ENCODE data around the gene TM9SF1. TPM values are rescaled to one million over a fixed set of nuclear protein-coding genes. Genes with fewer than 3 reads are reported as not detected.
A peak's percentile ranks its signal among the peaks of the same experiment; 100 is the strongest.

Gene TM9SF1
- total and polyA plus RNA-seq, 9 of the 15 experiments (the other 6 are each of a cell fraction or from before 2014, with no cell fraction given) = 5.3 to 20.3 (median 11.8) TPM

DNA sequence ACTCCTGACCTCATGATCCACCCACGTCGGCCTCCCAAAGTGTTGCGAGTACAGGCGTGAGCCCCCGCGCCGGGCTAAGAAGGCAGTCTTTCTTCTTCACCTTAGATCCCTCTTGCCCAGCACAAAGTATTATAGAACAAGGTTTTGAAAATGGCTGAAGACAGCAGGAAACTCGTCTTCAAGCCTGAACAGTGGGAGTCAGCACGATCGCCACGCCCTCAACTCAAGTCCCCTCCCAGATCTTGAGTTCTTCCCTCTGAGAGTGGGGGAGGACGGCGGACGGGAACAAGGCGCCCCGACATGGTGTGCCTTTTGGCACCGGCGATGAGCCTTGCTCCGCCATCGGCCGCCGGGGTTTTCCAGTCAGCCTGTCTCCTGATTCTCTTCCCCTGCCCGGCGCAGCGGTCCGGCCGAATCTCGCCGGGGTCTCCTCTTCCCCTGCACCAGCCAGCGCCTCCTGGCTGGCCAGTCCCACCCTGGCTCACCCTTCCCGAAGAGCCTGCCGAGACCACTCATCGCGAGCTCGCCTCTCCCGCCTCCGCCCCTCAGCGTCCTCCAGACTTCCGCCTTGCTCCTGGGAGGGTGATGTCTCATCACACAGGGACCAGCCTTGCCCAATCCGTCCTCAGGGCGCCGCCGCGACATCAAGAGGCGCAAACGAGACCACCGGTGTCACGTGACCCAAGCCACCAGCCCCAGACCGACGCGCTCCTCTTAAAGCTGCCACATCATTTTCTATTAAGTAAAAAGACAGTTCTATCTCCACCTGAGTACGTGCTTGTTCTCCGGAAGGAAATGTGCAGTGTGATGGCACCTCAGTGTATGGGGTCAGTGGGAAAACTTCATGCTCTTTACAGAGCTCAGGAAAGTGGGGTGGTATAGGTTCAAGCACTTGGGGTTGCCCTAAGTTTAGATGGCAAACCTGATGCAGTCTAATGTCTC lies 18.0 kb upstream of the TM9SF1 start, which contains the start of gene CHMP4A (continued):
- TF ChIP-seq, protein P1, sequence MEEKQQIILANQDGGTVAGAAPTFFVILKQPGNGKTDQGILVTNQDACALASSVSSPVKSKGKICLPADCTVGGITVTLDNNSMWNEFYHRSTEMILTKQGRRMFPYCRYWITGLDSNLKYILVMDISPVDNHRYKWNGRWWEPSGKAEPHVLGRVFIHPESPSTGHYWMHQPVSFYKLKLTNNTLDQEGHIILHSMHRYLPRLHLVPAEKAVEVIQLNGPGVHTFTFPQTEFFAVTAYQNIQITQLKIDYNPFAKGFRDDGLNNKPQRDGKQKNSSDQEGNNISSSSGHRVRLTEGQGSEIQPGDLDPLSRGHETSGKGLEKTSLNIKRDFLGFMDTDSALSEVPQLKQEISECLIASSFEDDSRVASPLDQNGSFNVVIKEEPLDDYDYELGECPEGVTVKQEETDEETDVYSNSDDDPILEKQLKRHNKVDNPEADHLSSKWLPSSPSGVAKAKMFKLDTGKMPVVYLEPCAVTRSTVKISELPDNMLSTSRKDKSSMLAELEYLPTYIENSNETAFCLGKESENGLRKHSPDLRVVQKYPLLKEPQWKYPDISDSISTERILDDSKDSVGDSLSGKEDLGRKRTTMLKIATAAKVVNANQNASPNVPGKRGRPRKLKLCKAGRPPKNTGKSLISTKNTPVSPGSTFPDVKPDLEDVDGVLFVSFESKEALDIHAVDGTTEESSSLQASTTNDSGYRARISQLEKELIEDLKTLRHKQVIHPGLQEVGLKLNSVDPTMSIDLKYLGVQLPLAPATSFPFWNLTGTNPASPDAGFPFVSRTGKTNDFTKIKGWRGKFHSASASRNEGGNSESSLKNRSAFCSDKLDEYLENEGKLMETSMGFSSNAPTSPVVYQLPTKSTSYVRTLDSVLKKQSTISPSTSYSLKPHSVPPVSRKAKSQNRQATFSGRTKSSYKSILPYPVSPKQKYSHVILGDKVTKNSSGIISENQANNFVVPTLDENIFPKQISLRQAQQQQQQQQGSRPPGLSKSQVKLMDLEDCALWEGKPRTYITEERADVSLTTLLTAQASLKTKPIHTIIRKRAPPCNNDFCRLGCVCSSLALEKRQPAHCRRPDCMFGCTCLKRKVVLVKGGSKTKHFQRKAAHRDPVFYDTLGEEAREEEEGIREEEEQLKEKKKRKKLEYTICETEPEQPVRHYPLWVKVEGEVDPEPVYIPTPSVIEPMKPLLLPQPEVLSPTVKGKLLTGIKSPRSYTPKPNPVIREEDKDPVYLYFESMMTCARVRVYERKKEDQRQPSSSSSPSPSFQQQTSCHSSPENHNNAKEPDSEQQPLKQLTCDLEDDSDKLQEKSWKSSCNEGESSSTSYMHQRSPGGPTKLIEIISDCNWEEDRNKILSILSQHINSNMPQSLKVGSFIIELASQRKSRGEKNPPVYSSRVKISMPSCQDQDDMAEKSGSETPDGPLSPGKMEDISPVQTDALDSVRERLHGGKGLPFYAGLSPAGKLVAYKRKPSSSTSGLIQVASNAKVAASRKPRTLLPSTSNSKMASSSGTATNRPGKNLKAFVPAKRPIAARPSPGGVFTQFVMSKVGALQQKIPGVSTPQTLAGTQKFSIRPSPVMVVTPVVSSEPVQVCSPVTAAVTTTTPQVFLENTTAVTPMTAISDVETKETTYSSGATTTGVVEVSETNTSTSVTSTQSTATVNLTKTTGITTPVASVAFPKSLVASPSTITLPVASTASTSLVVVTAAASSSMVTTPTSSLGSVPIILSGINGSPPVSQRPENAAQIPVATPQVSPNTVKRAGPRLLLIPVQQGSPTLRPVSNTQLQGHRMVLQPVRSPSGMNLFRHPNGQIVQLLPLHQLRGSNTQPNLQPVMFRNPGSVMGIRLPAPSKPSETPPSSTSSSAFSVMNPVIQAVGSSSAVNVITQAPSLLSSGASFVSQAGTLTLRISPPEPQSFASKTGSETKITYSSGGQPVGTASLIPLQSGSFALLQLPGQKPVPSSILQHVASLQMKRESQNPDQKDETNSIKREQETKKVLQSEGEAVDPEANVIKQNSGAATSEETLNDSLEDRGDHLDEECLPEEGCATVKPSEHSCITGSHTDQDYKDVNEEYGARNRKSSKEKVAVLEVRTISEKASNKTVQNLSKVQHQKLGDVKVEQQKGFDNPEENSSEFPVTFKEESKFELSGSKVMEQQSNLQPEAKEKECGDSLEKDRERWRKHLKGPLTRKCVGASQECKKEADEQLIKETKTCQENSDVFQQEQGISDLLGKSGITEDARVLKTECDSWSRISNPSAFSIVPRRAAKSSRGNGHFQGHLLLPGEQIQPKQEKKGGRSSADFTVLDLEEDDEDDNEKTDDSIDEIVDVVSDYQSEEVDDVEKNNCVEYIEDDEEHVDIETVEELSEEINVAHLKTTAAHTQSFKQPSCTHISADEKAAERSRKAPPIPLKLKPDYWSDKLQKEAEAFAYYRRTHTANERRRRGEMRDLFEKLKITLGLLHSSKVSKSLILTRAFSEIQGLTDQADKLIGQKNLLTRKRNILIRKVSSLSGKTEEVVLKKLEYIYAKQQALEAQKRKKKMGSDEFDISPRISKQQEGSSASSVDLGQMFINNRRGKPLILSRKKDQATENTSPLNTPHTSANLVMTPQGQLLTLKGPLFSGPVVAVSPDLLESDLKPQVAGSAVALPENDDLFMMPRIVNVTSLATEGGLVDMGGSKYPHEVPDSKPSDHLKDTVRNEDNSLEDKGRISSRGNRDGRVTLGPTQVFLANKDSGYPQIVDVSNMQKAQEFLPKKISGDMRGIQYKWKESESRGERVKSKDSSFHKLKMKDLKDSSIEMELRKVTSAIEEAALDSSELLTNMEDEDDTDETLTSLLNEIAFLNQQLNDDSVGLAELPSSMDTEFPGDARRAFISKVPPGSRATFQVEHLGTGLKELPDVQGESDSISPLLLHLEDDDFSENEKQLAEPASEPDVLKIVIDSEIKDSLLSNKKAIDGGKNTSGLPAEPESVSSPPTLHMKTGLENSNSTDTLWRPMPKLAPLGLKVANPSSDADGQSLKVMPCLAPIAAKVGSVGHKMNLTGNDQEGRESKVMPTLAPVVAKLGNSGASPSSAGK (IDR thresholded peaks at IDR 0.05) = peak; percentile 72
- TF ChIP-seq JUN (IDR thresholded peaks at IDR 0.05; ENCODE audit: borderline replicate concordance, low read depth, low read length) (no peak), JUN (CRISPR knock-in tag; IDR thresholded peaks at IDR 0.05; ENCODE audit: borderline replicate concordance) (no peak), EGR1 (conservative IDR thresholded peaks at IDR 0.05) (peak; percentile 69), NFRKB (IDR thresholded peaks at IDR 0.05; ENCODE audit: low read depth) (peak; percentile 90), MECOM (CRISPR knock-in tag; IDR thresholded peaks at IDR 0.05) (no peak), POLR2A (conservative IDR thresholded peaks at IDR 0.05) (peak; percentile 98)
- TF ChIP-seq, protein P2, sequence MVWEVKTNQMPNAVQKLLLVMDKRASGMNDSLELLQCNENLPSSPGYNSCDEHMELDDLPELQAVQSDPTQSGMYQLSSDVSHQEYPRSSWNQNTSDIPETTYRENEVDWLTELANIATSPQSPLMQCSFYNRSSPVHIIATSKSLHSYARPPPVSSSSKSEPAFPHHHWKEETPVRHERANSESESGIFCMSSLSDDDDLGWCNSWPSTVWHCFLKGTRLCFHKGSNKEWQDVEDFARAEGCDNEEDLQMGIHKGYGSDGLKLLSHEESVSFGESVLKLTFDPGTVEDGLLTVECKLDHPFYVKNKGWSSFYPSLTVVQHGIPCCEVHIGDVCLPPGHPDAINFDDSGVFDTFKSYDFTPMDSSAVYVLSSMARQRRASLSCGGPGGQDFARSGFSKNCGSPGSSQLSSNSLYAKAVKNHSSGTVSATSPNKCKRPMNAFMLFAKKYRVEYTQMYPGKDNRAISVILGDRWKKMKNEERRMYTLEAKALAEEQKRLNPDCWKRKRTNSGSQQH (CRISPR knock-in tag; IDR thresholded peaks at IDR 0.05) = 0 out of 2 replicates have a peak, but pooled peaks have one; percentile 6
- TF ChIP-seq, protein P3, sequence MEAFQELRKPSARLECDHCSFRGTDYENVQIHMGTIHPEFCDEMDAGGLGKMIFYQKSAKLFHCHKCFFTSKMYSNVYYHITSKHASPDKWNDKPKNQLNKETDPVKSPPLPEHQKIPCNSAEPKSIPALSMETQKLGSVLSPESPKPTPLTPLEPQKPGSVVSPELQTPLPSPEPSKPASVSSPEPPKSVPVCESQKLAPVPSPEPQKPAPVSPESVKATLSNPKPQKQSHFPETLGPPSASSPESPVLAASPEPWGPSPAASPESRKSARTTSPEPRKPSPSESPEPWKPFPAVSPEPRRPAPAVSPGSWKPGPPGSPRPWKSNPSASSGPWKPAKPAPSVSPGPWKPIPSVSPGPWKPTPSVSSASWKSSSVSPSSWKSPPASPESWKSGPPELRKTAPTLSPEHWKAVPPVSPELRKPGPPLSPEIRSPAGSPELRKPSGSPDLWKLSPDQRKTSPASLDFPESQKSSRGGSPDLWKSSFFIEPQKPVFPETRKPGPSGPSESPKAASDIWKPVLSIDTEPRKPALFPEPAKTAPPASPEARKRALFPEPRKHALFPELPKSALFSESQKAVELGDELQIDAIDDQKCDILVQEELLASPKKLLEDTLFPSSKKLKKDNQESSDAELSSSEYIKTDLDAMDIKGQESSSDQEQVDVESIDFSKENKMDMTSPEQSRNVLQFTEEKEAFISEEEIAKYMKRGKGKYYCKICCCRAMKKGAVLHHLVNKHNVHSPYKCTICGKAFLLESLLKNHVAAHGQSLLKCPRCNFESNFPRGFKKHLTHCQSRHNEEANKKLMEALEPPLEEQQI (IDR thresholded peaks at IDR 0.05) = no peak
- TF ChIP-seq, protein P4, sequence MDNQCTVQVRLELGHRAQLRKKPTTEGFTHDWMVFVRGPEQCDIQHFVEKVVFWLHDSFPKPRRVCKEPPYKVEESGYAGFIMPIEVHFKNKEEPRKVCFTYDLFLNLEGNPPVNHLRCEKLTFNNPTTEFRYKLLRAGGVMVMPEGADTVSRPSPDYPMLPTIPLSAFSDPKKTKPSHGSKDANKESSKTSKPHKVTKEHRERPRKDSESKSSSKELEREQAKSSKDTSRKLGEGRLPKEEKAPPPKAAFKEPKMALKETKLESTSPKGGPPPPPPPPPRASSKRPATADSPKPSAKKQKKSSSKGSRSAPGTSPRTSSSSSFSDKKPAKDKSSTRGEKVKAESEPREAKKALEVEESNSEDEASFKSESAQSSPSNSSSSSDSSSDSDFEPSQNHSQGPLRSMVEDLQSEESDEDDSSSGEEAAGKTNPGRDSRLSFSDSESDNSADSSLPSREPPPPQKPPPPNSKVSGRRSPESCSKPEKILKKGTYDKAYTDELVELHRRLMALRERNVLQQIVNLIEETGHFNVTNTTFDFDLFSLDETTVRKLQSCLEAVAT (IDR thresholded peaks at IDR 0.05) = peak; percentile 14 to 76; a peak in 2 of 4 replicates
